GM12875 (cell line): ENCODE results near the gene TRMT2A.

ENCODE experiments used
- H3K4me3 ChIP-seq: one replicate; pipeline ENCODE4 v1.5.1; 2011; ENCODE audit warnings: low read depth, low read length, control low read depth
- TF ChIP-seq, protein P1 (sequence below): IDR thresholded peaks from 2 replicates; pipeline ENCODE4 v1.5.1; 2011; ENCODE audit warnings: low read depth, mild to moderate bottlenecking, control low read depth, inconsistent platforms, low read length, moderate library complexity, borderline replicate concordance; ENCODE audit not compliant: insufficient read depth

The TRMT2A gene

GRCh38 chr22:20096574-20097420 lies 20.2 kb downstream of the TRMT2A start:
- TF ChIP-seq, protein P1, sequence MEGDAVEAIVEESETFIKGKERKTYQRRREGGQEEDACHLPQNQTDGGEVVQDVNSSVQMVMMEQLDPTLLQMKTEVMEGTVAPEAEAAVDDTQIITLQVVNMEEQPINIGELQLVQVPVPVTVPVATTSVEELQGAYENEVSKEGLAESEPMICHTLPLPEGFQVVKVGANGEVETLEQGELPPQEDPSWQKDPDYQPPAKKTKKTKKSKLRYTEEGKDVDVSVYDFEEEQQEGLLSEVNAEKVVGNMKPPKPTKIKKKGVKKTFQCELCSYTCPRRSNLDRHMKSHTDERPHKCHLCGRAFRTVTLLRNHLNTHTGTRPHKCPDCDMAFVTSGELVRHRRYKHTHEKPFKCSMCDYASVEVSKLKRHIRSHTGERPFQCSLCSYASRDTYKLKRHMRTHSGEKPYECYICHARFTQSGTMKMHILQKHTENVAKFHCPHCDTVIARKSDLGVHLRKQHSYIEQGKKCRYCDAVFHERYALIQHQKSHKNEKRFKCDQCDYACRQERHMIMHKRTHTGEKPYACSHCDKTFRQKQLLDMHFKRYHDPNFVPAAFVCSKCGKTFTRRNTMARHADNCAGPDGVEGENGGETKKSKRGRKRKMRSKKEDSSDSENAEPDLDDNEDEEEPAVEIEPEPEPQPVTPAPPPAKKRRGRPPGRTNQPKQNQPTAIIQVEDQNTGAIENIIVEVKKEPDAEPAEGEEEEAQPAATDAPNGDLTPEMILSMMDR: no peak
- no peak overlapping the region for H3K4me3 ChIP-seq

- TF ChIP-seq, protein P1: no peak
These were observed 21.5 kb downstream of the TRMT2A start for GRCh38 chr22:20095521-20095920.

DNA sequence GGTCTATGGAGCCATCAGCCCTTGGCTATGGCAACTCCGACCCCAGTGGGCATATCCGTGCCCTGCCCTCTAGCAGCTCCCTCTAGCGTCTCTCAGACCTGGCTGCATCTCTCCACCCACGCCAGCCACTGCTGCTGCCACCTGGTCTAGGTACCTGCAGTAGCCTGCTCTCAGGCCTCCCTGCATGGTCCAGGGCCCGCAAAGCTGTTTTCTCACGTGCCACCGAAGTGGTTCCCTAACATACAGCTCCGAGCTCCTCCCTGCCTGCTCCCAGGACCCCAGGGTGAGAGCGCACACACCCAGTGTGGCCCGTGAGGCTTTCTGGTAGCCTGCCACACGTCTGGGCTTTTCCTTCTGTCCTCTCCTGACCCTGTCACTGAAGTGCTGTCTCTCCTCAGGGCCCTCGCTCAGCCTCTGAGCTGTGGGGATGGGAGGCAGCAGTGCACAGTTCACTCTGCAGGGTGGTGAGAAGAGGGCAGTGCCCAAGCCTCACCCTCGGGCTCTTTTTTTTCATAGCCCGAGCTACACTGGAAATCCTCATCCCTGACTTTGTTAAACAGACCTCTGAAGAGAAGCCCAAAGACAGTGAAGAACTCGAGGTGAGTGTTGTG lies 22.7 kb downstream of the TRMT2A start:
- TF ChIP-seq, protein P1: no peak
- H3K4me3 ChIP-seq: no peak overlapping the region

More at GRCh38 chr22:20095521-20095920, 21.5 kb downstream of the TRMT2A start:
- H3K4me3 ChIP-seq: no peak overlapping the region

DNA sequence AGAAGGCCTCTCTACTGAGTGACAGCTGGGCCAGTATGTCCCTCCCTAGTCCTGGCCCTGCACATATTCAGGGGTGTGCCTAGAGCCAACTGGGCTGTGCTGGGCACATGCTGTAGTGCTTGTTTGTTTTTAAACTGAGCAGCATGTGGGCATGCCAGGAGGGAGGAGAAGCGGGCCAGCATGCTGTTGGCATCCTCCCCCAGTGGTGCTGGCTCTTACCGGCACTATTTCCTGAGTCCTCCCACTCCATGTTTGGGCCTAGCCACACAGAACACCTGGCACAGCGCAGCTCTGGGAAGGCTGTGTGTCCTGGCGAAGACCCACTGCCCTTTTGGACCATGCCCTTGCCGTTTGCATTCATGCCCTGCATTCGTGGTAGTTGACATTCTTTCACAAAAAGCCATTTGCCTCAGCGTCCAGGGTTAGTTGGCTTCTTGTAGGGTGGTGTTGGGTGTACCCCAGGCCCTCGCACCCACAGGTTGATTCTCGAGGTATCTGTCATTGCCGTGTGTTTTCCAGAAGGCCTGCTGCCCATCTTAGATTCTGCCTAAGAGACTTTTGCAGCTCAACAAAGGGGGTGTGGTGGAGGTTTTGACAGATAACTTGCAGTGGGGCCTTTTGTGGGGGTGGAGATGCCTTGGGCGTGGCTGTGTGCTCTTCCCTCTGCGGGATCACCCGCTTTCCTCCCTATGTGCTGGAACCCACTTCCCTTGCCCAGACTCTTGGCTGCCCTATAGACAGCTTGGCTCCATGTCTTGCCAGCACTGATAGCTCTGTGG lies 23.4 kb downstream of the TRMT2A start:
- no peak overlapping the region for H3K4me3 ChIP-seq
- TF ChIP-seq, protein P1: no peak

GRCh38 chr22:20092477-20092854 lies 24.6 kb downstream of the TRMT2A start:
- TF ChIP-seq, protein P1: no peak

DNA sequence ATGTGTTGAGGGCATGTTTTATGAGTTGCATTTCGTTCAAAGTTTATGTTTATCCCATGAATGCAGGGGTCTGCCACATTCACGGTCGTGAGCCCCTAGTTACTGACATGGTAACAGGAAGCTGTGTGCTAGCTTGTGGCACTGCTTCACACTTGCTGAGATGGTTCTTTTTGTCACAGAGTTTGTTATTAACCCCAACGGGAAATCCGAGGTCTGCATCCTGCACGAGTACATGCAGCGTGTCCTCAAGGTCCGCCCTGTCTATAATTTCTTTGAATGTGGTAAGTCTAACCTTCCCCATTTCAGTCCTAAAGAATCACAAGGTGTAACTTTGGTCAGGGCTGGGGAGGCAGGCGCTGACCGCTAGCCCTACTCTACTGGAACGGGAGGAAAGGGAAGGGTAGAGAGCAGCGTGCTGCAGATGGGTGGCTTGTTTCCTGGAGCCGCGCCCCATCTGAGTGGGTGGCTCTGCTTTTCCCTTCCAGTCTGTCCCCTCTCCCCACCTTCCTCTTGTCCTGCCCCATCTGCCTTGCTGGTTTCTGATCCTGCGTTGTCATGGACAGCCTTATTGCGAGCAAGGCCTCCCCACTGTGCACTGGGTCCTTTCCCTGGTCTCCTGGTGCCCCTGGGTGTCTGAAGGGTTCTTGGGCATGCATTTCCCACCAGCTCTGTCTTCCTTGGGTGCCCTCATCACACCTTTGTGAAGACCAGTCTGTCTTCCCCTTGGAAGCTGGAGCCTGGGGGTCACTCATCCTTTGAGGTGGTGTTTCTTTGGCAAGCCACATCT lies 25.1 kb downstream of the TRMT2A start:
- no peak overlapping the region for H3K4me3 ChIP-seq
- TF ChIP-seq, protein P1: no peak

More at GRCh38 chr22:20092477-20092854, 24.6 kb downstream of the TRMT2A start:
- H3K4me3 ChIP-seq: no peak overlapping the region
